A673 (cell line): ENCODE results near the gene C1orf115. TPM values are rescaled to one million over a fixed set of nuclear protein-coding genes. Genes with fewer than 3 reads are reported as not detected.

ENCODE experiments used
- BruUV-seq: library from RNA; stranded (reverse); fragments of 400-500 nt; replicated peaks from 2 replicates; lab custom pipeline; 2021; lab: Mats Ljungman, UMichigan
- CTCF ChIA-PET: fragments of 300-600 bp; sonication (Branson Sonifier 250); formaldehyde crosslinking; loops from one replicate; lab custom pipeline; 2022; ENCODE audit warnings: antibody characterized with exemption; lab: Charles Lee
- POLR2A ChIA-PET: fragments of 300-600 bp; sonication (Branson Sonifier 250); formaldehyde crosslinking; loops from one replicate; lab custom pipeline; 2022; ENCODE audit warnings: antibody characterized with exemption; ENCODE audit not compliant: low non-redundant PET; lab: Charles Lee
- DNase-seq: peaks from one replicate; pipeline ENCODE4 v3.0.0-alpha.2; 2015; ENCODE audit warnings: low spot score
- H3K27ac ChIP-seq: fragments of 200-600 bp; sonication (generic); 2 replicates; pipeline ENCODE4 v1.5.1; 2016; ENCODE audit warnings: mixed run types, low read depth, mild to moderate bottlenecking, mixed read lengths, antibody characterized with exemption, low read length; ENCODE audit not compliant: poor library complexity, severe bottlenecking
- H3K27me3 ChIP-seq: fragments of 200-600 bp; sonication (generic); replicated peaks from 2 replicates; pipeline ENCODE4 v1.6.1; 2017; ENCODE audit warnings: mixed run types, low read depth, mild to moderate bottlenecking, mixed read lengths, antibody characterized with exemption, low read length; ENCODE audit not compliant: insufficient read depth, poor library complexity
- H3K36me3 ChIP-seq: fragments of 200-600 bp; sonication (generic); 2 replicates; pipeline ENCODE4 v1.6.1; 2016; ENCODE audit warnings: mixed run types, mild to moderate bottlenecking, mixed read lengths, antibody characterized with exemption, low read length; ENCODE audit not compliant: insufficient read depth, poor library complexity, severe bottlenecking
- H3K4me1 ChIP-seq: fragments of 200-600 bp; sonication (generic); 2 replicates; pipeline ENCODE4 v1.6.1; 2017; ENCODE audit warnings: mixed run types, mild to moderate bottlenecking, mixed read lengths, antibody characterized with exemption, low read length; ENCODE audit not compliant: insufficient read depth, poor library complexity, severe bottlenecking
- H3K4me3 ChIP-seq: fragments of 200-600 bp; sonication (generic); 2 replicates; pipeline ENCODE4 v1.5.1; 2016; ENCODE audit warnings: low read depth, mixed run types, mild to moderate bottlenecking, mixed read lengths, low read length; ENCODE audit not compliant: poor library complexity, severe bottlenecking
- H3K9me3 ChIP-seq: fragments of 200-600 bp; sonication (generic); 2 replicates; pipeline ENCODE4 v1.6.1; 2016; ENCODE audit warnings: mixed run types, low read depth, mild to moderate bottlenecking, mixed read lengths, antibody characterized with exemption, low read length; ENCODE audit not compliant: poor library complexity, severe bottlenecking
- EZH2 ChIP-seq: fragments of 200-600 bp; sonication (generic); IDR thresholded peaks from 2 replicates; pipeline ENCODE4 v1.6.1; 2017; ENCODE audit warnings: borderline replicate concordance, low read depth, mild to moderate bottlenecking, mixed read lengths, antibody characterized with exemption, low read length; ENCODE audit not compliant: poor library complexity, severe bottlenecking
- intact Hi-C: fragments of 100-400 bp; cut with micrococcal nuclease; formaldehyde crosslinking; loops from one replicate; pipeline ENCODE4 v1.10.0; 2022; ENCODE audit not compliant: unreplicated experiment
- total RNA-seq: library from RNA; stranded (reverse); gene quantifications from 2 replicates; pipeline ENCODE4 v1.2.3, GENCODE V29; 2021
- TF ChIP-seq, protein P1 (sequence below): fragments of 300-800, 200-600 bp; sonication (generic); conservative IDR thresholded peaks from 2 replicates; pipeline ENCODE4 v1.5.1; 2017; ENCODE audit warnings: low read depth, mild to moderate bottlenecking, antibody characterized with exemption, low read length, moderate library complexity, mixed read lengths

C1orf115 gene
- total RNA-seq, 1 experiment from 2014 or later: 0.11 TPM

DNA sequence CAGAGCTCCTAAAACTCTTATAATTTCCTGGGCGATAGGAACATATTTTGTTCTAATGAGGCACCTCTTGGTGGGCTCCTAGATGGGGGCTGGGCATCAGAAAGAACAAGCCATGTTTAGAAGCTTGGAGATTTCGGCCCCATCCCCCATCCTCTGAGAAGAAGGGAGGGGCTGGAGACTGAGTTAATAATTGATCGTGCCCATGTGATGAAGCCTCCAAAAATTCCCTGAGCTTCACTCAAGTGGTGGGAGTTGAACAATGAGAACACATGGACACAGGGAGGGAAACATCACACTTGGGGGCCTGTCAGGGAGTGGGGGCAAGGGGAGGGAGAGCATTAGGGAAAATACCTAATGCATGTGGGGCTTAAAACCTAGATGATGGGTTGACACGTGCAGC, 18.1 kb downstream of the C1orf115 start:
- no peak for DNase-seq
- no peaks in the 10 kb centered on the region for H3K36me3 ChIP-seq
- intact Hi-C loops: no loop called here
- no peaks in the 10 kb centered on the region for H3K9me3 ChIP-seq
- no peak overlapping the region for H3K4me3 ChIP-seq
- no peak overlapping the region for H3K27ac ChIP-seq
- BruUV-seq: no TSS peak
- ChIA-PET POLR2A (no interaction called here), CTCF (no interaction called here)
- no peaks in the 10 kb centered on the region for H3K27me3 ChIP-seq
- H3K4me1 ChIP-seq: no peaks in the 10 kb centered on the region
- TF ChIP-seq, protein P1, sequence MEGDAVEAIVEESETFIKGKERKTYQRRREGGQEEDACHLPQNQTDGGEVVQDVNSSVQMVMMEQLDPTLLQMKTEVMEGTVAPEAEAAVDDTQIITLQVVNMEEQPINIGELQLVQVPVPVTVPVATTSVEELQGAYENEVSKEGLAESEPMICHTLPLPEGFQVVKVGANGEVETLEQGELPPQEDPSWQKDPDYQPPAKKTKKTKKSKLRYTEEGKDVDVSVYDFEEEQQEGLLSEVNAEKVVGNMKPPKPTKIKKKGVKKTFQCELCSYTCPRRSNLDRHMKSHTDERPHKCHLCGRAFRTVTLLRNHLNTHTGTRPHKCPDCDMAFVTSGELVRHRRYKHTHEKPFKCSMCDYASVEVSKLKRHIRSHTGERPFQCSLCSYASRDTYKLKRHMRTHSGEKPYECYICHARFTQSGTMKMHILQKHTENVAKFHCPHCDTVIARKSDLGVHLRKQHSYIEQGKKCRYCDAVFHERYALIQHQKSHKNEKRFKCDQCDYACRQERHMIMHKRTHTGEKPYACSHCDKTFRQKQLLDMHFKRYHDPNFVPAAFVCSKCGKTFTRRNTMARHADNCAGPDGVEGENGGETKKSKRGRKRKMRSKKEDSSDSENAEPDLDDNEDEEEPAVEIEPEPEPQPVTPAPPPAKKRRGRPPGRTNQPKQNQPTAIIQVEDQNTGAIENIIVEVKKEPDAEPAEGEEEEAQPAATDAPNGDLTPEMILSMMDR: no peak
- no peak for TF ChIP-seq EZH2

DNA sequence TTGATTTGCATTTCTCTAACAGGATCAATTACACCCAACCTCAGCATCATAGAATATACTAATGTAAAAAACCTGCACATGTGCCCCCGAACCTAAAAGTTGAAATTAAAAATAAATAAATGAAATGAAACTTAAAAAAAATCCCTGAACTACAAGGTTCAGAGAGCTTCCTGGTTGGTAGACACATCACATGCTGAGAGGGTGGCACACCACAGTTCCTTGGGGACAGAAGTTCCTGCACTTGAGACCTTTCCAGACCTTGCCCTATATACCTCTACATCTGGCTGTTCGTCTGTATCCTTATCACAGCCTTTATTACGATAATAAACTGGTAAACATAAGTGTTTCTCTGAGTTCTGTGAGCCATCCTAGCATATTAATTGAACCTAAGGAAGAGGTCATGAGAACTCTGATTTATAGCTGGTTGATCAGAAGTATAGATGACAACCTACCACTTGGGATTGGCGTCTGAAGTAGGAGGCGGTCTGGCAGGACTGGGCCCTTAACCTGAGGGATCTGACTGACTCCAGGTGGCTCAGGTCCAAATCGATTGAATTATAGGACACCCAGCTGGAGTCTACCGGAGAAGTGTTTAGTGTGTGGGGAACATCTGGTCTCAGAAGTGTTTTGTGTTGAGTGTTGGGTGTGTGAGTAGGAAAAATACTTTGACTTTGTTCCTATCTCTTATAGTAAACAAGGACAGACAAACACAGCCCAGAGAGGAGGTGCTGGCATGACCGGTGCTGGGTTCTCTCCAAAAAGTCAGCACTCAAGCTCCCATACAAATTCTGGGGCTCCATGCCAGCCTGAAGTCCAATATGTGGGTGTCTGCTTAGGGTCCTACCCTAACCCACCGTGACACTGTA, 19.0 kb downstream of the C1orf115 start:
- ChIA-PET POLR2A (no interaction called here), CTCF (no interaction called here)
- no TSS peak for BruUV-seq

DNA sequence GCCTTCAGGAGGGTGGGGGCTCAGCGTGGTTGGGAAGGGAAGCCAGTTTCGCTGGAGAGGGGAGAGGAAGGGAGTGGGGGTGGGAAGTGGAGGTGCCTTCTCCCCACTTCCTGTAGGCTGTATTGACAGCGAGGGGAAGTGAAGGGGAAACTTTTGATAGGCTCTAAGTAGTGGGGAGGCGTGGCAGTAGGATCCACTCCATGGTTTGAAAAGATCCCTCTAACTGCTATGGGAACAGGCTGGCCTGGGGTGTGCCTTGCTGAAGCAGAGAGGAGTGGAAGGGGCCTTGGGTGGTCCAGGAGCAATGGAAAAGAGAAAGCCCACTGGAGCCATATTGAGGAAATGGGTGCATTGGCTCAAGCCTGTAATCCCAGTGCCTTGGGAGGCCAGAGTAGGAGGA, 20.2 kb downstream of the C1orf115 start:
- TF ChIP-seq, protein P1: no peak
- no peak for TF ChIP-seq EZH2
- ChIA-PET POLR2A (no interaction called here), CTCF (interaction anchor here (1.2 kb wide), 1 partner anchor 23 kb away, joined by 3 read pairs; no protein-coding TSS in a partner anchor)
- Histone ChIP-seq H3K4me1 (no peaks in the 10 kb centered on the region), H3K27me3 (peaks cover 3% of the 10 kb centered on the region), H3K9me3 (no peaks in the 10 kb centered on the region), H3K36me3 (no peaks in the 10 kb centered on the region), H3K4me3 (no peak overlapping the region), H3K27ac (no peak overlapping the region)
- DNase-seq: no peak
- BruUV-seq: no TSS peak
- intact Hi-C loops: no loop called here

More for the DNA sequence above, 19.0 kb downstream of the C1orf115 start:
- no peak overlapping the region for H3K4me3 ChIP-seq
- no peaks in the 10 kb centered on the region for H3K36me3 ChIP-seq
- DNase-seq: no peak
- H3K27ac ChIP-seq: no peak overlapping the region
- no peaks in the 10 kb centered on the region for H3K27me3 ChIP-seq
- intact Hi-C loops: no loop called here
- no peaks in the 10 kb centered on the region for H3K9me3 ChIP-seq
- H3K4me1 ChIP-seq: no peaks in the 10 kb centered on the region
- TF ChIP-seq, protein P1: no peak
- no peak for TF ChIP-seq EZH2
